Osteoblast (primary cell): ENCODE results near the gene HDDC3. TPM values are rescaled to one million over a fixed set of nuclear protein-coding genes. Genes with fewer than 3 reads are reported as not detected.
A peak's percentile ranks its signal among the peaks of the same experiment; 100 is the strongest.
"Not testable (repeated sequence)": the region's sequence is repeated elsewhere in the genome, so short reads cannot be mapped to it uniquely, and the experiment has no call there.

Experiments used
- DNase-seq: peaks from one replicate; pipeline ENCODE4 v3.0.0; 2011; ENCODE audit warnings: low spot score, mixed read lengths; ENCODE audit not compliant: insufficient read length; ENCODE audit errors: missing footprints
- H2AFZ ChIP-seq: 2 replicates; pipeline ENCODE4 v1.6.0; 2011; ENCODE audit warnings: mild to moderate bottlenecking, low read length
- H3K27ac ChIP-seq: 2 replicates; pipeline ENCODE4 v1.5.1; 2011; ENCODE audit warnings: mild to moderate bottlenecking, low read depth, low read length, moderate library complexity
- H3K27me3 ChIP-seq: 2 replicates; pipeline ENCODE4 v1.6.0; 2012; ENCODE audit warnings: mild to moderate bottlenecking, control low read depth, inconsistent platforms, low read length, moderate library complexity; ENCODE audit not compliant: insufficient read depth
- H3K36me3 ChIP-seq: 2 replicates; pipeline ENCODE4 v1.5.1; 2011; ENCODE audit warnings: mild to moderate bottlenecking, low read length, control low read depth, moderate library complexity; ENCODE audit not compliant: insufficient read depth
- H3K4me1 ChIP-seq: 2 replicates; pipeline ENCODE4 v1.5.1; 2011; ENCODE audit warnings: mild to moderate bottlenecking, low read length, control low read depth, moderate library complexity; ENCODE audit not compliant: insufficient read depth
- H3K4me2 ChIP-seq: 2 replicates; pipeline ENCODE4 v1.6.0; 2011; ENCODE audit warnings: mild to moderate bottlenecking, low read length; ENCODE audit not compliant: insufficient read depth
- H3K4me3 ChIP-seq: fragments of 200-600 bp; sonication (generic); 3 replicates; pipeline ENCODE4 v1.5.1; 2012; ENCODE audit warnings: mild to moderate bottlenecking, low read length, inconsistent platforms; ENCODE audit not compliant: insufficient read depth
- H3K79me2 ChIP-seq: 2 replicates; pipeline ENCODE4 v1.6.0; 2012; ENCODE audit warnings: mild to moderate bottlenecking, low read length, control low read depth, inconsistent platforms; ENCODE audit not compliant: insufficient read depth
- H3K9me3 ChIP-seq: 2 replicates; pipeline ENCODE4 v1.5.1; 2011; ENCODE audit warnings: low read depth, low read length, control low read depth
- H4K20me1 ChIP-seq: 2 replicates; pipeline ENCODE4 v1.6.0; 2012; ENCODE audit warnings: mild to moderate bottlenecking, low read length, control low read depth; ENCODE audit not compliant: insufficient read depth
- total RNA-seq: library from RNA; depleted of rRNA; stranded (reverse); fragments of >200 nt; gene quantifications from 2 replicates; pipeline ENCODE4 v1.2.3, GENCODE V29; 2012
- TF ChIP-seq, protein P1 (sequence below): IDR thresholded peaks from 2 replicates; pipeline ENCODE4 v1.5.1; 2011; ENCODE audit warnings: mild to moderate bottlenecking, low read depth, low read length, moderate library complexity; ENCODE audit errors: extremely low read depth

Gene HDDC3
- total RNA-seq, 1 donor = 11.6 TPM

DNA sequence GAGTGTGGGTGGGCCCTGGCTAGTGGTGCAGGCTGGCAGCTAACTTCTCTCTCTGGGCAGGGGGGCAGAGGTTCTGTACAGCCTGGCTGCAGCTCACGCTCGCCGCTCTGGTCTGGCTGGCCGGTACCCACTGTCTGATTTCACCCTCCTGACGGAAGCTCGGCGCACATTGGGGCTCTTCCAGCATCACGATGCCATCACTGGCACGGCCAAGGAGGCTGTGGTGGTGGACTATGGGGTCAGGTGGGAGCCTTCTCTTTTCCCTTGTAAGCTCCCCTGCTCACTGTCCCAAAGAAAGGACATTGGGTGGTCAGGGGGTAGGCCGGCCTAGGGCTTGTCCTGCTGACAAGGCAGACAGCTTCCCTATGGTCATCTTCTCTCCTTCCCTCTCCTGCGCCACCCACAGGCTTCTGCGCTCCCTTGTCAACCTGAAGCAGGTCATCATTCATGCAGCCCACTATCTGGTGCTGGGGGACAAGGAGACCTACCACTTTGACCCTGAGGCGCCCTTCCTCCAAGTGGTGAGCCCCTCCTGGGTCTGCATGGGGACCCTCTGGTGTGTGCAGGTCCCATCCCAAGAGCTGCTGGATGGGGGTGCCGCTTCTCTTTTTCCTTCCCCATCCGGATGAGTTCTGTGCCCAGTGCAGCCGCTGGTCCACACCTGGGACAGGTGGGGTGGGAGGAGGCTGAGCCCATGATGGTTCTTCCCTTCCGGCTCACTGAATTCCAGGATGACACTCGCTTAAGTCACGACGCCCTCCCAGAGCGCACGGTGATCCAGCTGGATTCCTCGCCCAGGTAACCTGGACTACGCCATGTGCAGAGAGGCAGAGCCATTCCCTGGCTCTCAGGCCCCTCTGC lies 21.7 kb downstream of the HDDC3 start:
- TF ChIP-seq, protein P1, sequence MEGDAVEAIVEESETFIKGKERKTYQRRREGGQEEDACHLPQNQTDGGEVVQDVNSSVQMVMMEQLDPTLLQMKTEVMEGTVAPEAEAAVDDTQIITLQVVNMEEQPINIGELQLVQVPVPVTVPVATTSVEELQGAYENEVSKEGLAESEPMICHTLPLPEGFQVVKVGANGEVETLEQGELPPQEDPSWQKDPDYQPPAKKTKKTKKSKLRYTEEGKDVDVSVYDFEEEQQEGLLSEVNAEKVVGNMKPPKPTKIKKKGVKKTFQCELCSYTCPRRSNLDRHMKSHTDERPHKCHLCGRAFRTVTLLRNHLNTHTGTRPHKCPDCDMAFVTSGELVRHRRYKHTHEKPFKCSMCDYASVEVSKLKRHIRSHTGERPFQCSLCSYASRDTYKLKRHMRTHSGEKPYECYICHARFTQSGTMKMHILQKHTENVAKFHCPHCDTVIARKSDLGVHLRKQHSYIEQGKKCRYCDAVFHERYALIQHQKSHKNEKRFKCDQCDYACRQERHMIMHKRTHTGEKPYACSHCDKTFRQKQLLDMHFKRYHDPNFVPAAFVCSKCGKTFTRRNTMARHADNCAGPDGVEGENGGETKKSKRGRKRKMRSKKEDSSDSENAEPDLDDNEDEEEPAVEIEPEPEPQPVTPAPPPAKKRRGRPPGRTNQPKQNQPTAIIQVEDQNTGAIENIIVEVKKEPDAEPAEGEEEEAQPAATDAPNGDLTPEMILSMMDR = no peak
- Histone ChIP-seq H3K36me3 (peaks cover 56% of the 10 kb centered on the region), H3K4me3 (no peak overlapping the region), H3K79me2 (no peaks in the 10 kb centered on the region), H3K4me2 (no peak overlapping the region), H4K20me1 (no peaks in the 10 kb centered on the region), H3K27me3 (no peaks in the 10 kb centered on the region), H3K27ac (no peak overlapping the region), H2AFZ (no peak overlapping the region), H3K9me3 (no peaks in the 10 kb centered on the region), H3K4me1 (no peaks in the 10 kb centered on the region)
- peak; percentile 81 for DNase-seq

DNA sequence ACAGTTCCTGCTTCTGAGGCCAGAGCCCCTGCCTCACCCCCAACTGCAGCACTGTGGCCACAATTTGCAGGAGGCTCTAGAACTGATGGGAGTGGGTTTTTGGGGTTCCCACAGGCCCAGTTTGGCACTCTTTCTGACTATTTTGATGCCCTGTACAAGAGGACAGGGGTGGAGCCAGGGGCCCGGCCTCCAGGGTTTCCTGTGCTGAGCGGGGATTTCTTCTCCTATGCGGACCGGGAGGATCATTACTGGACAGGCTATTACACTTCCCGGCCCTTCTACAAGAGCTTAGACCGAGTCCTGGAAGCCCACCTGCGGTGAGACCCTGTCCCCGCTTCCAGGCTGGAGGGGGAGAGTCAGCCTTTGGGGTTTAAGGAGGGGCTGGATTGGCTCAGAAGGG lies 22.4 kb downstream of the HDDC3 start:
- TF ChIP-seq, protein P1 = no peak
- Histone ChIP-seq H3K27me3 (no peaks in the 10 kb centered on the region), H3K4me1 (no peaks in the 10 kb centered on the region), H2AFZ (no peak overlapping the region), H4K20me1 (no peaks in the 10 kb centered on the region), H3K9me3 (no peaks in the 10 kb centered on the region), H3K4me2 (no peak overlapping the region), H3K79me2 (no peaks in the 10 kb centered on the region), H3K4me3 (no peak overlapping the region), H3K36me3 (peaks cover 52% of the 10 kb centered on the region), H3K27ac (no peak overlapping the region)
- no peak for DNase-seq

DNA sequence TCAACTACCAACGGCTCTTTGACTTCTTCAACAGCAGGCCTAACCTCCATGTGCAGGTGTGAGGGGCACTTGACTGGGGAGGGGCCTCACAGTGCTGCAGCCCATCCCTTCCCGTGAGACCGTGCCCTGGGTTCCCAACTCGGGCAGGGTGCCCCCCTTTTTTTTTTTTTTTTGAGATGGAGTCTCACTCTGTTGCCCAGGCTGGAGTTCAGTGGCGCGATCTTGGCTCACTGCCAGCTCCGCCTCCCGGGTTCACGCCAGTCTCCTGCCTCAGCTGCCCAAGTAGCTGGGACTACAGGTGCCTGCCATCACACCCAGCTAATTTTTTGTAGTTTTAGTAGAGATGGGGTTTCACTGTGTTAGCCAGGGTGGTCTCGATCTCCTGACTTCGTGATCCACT lies 22.9 kb downstream of the HDDC3 start:
- DNase-seq, H4K20me1 ChIP-seq, H3K9me3 ChIP-seq, H3K27ac ChIP-seq, H2AFZ ChIP-seq, H3K27me3 ChIP-seq, H3K79me2 ChIP-seq, H3K4me1 ChIP-seq, H3K4me2 ChIP-seq, H3K4me3 ChIP-seq: not testable (repeated sequence)
- peaks cover 52% of the 10 kb centered on the region for H3K36me3 ChIP-seq

DNA sequence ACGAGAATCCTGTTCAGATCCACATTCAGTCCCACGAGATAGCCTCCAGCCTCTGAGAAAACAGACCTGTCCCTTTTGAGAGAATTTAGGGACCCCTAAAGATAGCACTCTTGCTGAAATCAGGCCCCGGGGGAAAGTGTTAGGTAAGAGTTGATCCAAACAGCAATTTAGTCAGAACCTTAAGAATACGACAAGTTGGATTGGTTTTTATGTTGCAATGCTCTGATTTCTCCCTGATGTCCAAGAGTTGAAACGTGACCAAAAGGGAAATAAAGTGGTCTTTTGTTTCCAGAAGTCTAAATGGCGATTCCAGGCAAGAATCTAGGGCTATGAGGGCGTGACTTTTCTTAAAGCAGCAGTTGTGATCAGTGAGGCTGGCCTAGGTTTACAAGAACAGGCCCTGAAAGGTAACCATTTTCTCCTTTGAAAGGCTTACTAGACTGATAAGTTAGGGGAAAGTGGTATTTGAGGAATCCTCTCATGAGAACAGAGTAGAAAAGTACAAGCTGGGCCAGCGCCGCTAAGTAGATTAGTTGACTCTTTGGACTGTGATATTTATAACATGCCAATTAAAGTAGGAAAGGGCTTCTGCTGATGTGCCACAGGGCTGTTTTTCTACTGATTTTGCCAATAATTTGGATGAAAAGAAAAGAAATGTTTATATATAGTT lies 24.4 kb downstream of the HDDC3 start:
- no peaks in the 10 kb centered on the region for H3K79me2 ChIP-seq
- H3K27ac ChIP-seq = no peak overlapping the region
- no peak overlapping the region for H2AFZ ChIP-seq
- no peak overlapping the region for H3K4me2 ChIP-seq
- peaks cover 41% of the 10 kb centered on the region for H3K36me3 ChIP-seq
- TF ChIP-seq, protein P1 = no peak
- no peaks in the 10 kb centered on the region for H3K27me3 ChIP-seq
- peaks cover 3% of the 10 kb centered on the region for H4K20me1 ChIP-seq
- no peaks in the 10 kb centered on the region for H3K4me1 ChIP-seq
- H3K4me3 ChIP-seq = no peak overlapping the region
- H3K9me3 ChIP-seq = no peaks in the 10 kb centered on the region
- peak; percentile 81 for DNase-seq
